Skeletal muscle satellite cell (primary cell): ENCODE measurements around the gene CSF2RB.

Experiments
- H3K27me3 ChIP-seq: 2 replicates; pipeline ENCODE4 v1.7.0; 2013; ENCODE audit warnings: low read length; ENCODE audit not compliant: control insufficient read depth, insufficient read depth
- H3K36me3 ChIP-seq: 2 replicates; pipeline ENCODE4 v1.7.0; 2013; ENCODE audit warnings: mild to moderate bottlenecking, control low read depth, low read length; ENCODE audit not compliant: insufficient read depth
- H3K4me1 ChIP-seq: 2 replicates; pipeline ENCODE4 v1.7.0; 2013; ENCODE audit warnings: low read length; ENCODE audit not compliant: control insufficient read depth, insufficient read depth
- H3K4me2 ChIP-seq: 2 replicates; pipeline ENCODE4 v1.7.0; 2013; ENCODE audit warnings: mild to moderate bottlenecking, low read length
- H3K4me3 ChIP-seq: 2 replicates; pipeline ENCODE4 v1.7.0; 2013; ENCODE audit warnings: low read length
- H3K9ac ChIP-seq: 2 replicates; pipeline ENCODE4 v1.7.0; 2013; ENCODE audit warnings: mild to moderate bottlenecking, low read depth, low read length, moderate library complexity
- H3K9me3 ChIP-seq: replicated peaks from 2 replicates; pipeline ENCODE4 v1.7.0; 2013; ENCODE audit warnings: mild to moderate bottlenecking, control low read depth, low read length

Gene CSF2RB

GRCh38 chr22:36923131-36923788, 9.8 kb downstream of the CSF2RB start:
- H3K27me3 ChIP-seq = peaks cover 30% of the 10 kb centered on the region

GRCh38 chr22:36924151-36924698, 10.8 kb downstream of the CSF2RB start:
- Histone ChIP-seq H3K36me3 (no peaks in the 10 kb centered on the region), H3K27me3 (peaks cover 33% of the 10 kb centered on the region)

More at GRCh38 chr22:36923131-36923788, 9.8 kb downstream of the CSF2RB start:
- Histone ChIP-seq H3K4me1 (no peaks in the 10 kb centered on the region), H3K36me3 (no peaks in the 10 kb centered on the region), H3K4me3 (no peak overlapping the region), H3K9me3 (no peaks in the 10 kb centered on the region), H3K9ac (no peak overlapping the region), H3K4me2 (no peak overlapping the region)

GRCh38 chr22:36925388-36926290, 12.2 kb downstream of the CSF2RB start:
- peaks cover 47% of the 10 kb centered on the region for H3K27me3 ChIP-seq
- no peaks in the 10 kb centered on the region for H3K36me3 ChIP-seq
- no peak overlapping the region for H3K4me2 ChIP-seq
- H3K9me3 ChIP-seq = no peaks in the 10 kb centered on the region
- no peaks in the 10 kb centered on the region for H3K4me1 ChIP-seq
- no peak overlapping the region for H3K9ac ChIP-seq
- H3K4me3 ChIP-seq = no peak overlapping the region

More at GRCh38 chr22:36924151-36924698, 10.8 kb downstream of the CSF2RB start:
- Histone ChIP-seq H3K9ac (no peak overlapping the region), H3K4me2 (no peak overlapping the region), H3K4me3 (no peak overlapping the region), H3K4me1 (no peaks in the 10 kb centered on the region), H3K9me3 (no peaks in the 10 kb centered on the region)

- H3K4me1 ChIP-seq = no peaks in the 10 kb centered on the region
- no peaks in the 10 kb centered on the region for H3K9me3 ChIP-seq
- H3K4me3 ChIP-seq = no peak overlapping the region
- no peaks in the 10 kb centered on the region for H3K36me3 ChIP-seq
- no peak overlapping the region for H3K9ac ChIP-seq
- H3K4me2 ChIP-seq = no peak overlapping the region
- H3K27me3 ChIP-seq = peaks cover 54% of the 10 kb centered on the region
These were observed 12.9 kb downstream of the CSF2RB start for GRCh38 chr22:36926309-36926708.

GRCh38 chr22:36926721-36927435, 13.4 kb downstream of the CSF2RB start:
- peaks cover 55% of the 10 kb centered on the region for H3K27me3 ChIP-seq
- H3K36me3 ChIP-seq = no peaks in the 10 kb centered on the region
- no peak overlapping the region for H3K4me2 ChIP-seq
- no peak overlapping the region for H3K4me3 ChIP-seq
- H3K9me3 ChIP-seq = no peaks in the 10 kb centered on the region
- H3K9ac ChIP-seq = no peak overlapping the region
- no peaks in the 10 kb centered on the region for H3K4me1 ChIP-seq

- no peak overlapping the region for H3K9ac ChIP-seq
- no peaks in the 10 kb centered on the region for H3K9me3 ChIP-seq
- H3K4me3 ChIP-seq = no peak overlapping the region
- H3K36me3 ChIP-seq = no peaks in the 10 kb centered on the region
- H3K4me1 ChIP-seq = no peaks in the 10 kb centered on the region
- H3K27me3 ChIP-seq = peaks cover 57% of the 10 kb centered on the region
- no peak overlapping the region for H3K4me2 ChIP-seq
These were observed 14.2 kb downstream of the CSF2RB start for GRCh38 chr22:36927671-36928070.

GRCh38 chr22:36928196-36928595, 14.8 kb downstream of the CSF2RB start:
- Histone ChIP-seq H3K27me3 (peaks cover 61% of the 10 kb centered on the region), H3K36me3 (no peaks in the 10 kb centered on the region), H3K9me3 (no peaks in the 10 kb centered on the region), H3K4me3 (no peak overlapping the region), H3K9ac (no peak overlapping the region), H3K4me2 (no peak overlapping the region), H3K4me1 (no peaks in the 10 kb centered on the region)

- Histone ChIP-seq H3K4me2 (no peak overlapping the region), H3K9me3 (no peaks in the 10 kb centered on the region), H3K4me1 (no peaks in the 10 kb centered on the region), H3K36me3 (no peaks in the 10 kb centered on the region), H3K27me3 (peaks cover 64% of the 10 kb centered on the region), H3K9ac (no peak overlapping the region), H3K4me3 (no peak overlapping the region)
These were observed 15.5 kb downstream of the CSF2RB start for GRCh38 chr22:36928786-36929535.

GRCh38 chr22:36929621-36930020, 16.2 kb downstream of the CSF2RB start:
- no peak overlapping the region for H3K4me3 ChIP-seq

GRCh38 chr22:36930041-36930935, 16.9 kb downstream of the CSF2RB start:
- Histone ChIP-seq H3K4me2 (no peak overlapping the region), H3K4me1 (no peaks in the 10 kb centered on the region), H3K9ac (no peak overlapping the region), H3K36me3 (no peaks in the 10 kb centered on the region), H3K9me3 (no peaks in the 10 kb centered on the region), H3K27me3 (peaks cover 74% of the 10 kb centered on the region), H3K4me3 (no peak overlapping the region)

More at GRCh38 chr22:36929621-36930020, 16.2 kb downstream of the CSF2RB start:
- no peak overlapping the region for H3K4me2 ChIP-seq
- H3K9me3 ChIP-seq = no peaks in the 10 kb centered on the region
- no peaks in the 10 kb centered on the region for H3K4me1 ChIP-seq
- peaks cover 68% of the 10 kb centered on the region for H3K27me3 ChIP-seq
- no peak overlapping the region for H3K9ac ChIP-seq
- H3K36me3 ChIP-seq = no peaks in the 10 kb centered on the region
